HepG2 (cell line): Measurements from ENCODE around the gene NKX2-3. TPM values are rescaled to one million over a fixed set of nuclear protein-coding genes. Genes with fewer than 3 reads are reported as not detected.

Source experiments
- ATAC-seq: fragments of 200-7000 bp; cut with Tn5 transposase; 3 replicates; pipeline ENCODE4 v1.9.1; 2020; ENCODE audit warnings: mild to moderate bottlenecking, moderate library complexity
- BruUV-seq: library from RNA; stranded (reverse); fragments of 400-500 nt; replicated peaks from 2 replicates; lab custom pipeline; 2021; lab: Mats Ljungman, UMichigan
- CTCF ChIA-PET: fragments of 300-600 bp; formaldehyde crosslinking; extraction: SDS; loops from one replicate; lab custom pipeline; 2021; ENCODE audit warnings: low total read pairs, inconsistent platforms, low intra/inter-chr PET ratio; lab: Yijun Ruan, JAX
- POLR2A ChIA-PET: fragments of 350-600 bp; sonication (Branson Sonifier 250); formaldehyde crosslinking; loops from one replicate; lab custom pipeline; 2020; ENCODE audit warnings: antibody characterized with exemption, inconsistent platforms; lab: Yijun Ruan, JAX
- DNase-seq: peaks from one replicate; pipeline ENCODE4 v3.0.0-alpha.2; 2015; ENCODE audit warnings: low spot score
- FAIRE-seq: peaks from 3 replicates; lab custom pipeline; 2011; peaks lifted over from hg19 to GRCh38; lab: Jason Lieb, UNC
- H2AFZ ChIP-seq: one replicate; pipeline ENCODE4 v1.6.1; 2011; ENCODE audit warnings: low read length, inconsistent platforms
- H3K27ac ChIP-seq: fragments of 300-600 bp; 3 replicates; pipeline ENCODE4 v1.8.0; 2011; ENCODE audit warnings: mixed run types, mild to moderate bottlenecking, mixed read lengths, low read length, inconsistent platforms; ENCODE audit not compliant: insufficient read depth; ENCODE audit errors: extremely low read length
- H3K27me3 ChIP-seq, 2 experiments: fragments of 200-600 bp in 1 of 2; 2 replicates in 1 of 2; 3 replicates in 1 of 2; pipeline versions ENCODE4 v1.6.0 to v1.8.0; 2011; ENCODE audit warnings: low read length in 2 of 2, mild to moderate bottlenecking in 2 of 2, moderate library complexity in 2 of 2, inconsistent platforms in 1 of 2; ENCODE audit not compliant: insufficient read depth in 2 of 2, control insufficient read depth in 1 of 2
- H3K36me3 ChIP-seq, 2 experiments: fragments of 200-600 bp in 1 of 2; replicated peaks in 1 of 2; 2 replicates in 1 of 2; 3 replicates in 1 of 2; pipeline versions ENCODE4 v1.5.1 to v1.8.0; 2011; ENCODE audit warnings: low read length in 2 of 2, inconsistent platforms in 1 of 2; ENCODE audit not compliant: insufficient read depth in 2 of 2, control insufficient read depth in 1 of 2
- H3K4me1 ChIP-seq: 2 replicates; pipeline ENCODE4 v1.5.1; 2012; ENCODE audit warnings: low read length, inconsistent platforms; ENCODE audit not compliant: insufficient read depth
- H3K4me2 ChIP-seq: 2 replicates; pipeline ENCODE4 v1.6.0; 2011; ENCODE audit warnings: low read depth, low read length, inconsistent platforms
- H3K4me3 ChIP-seq, 3 experiments: fragments of 200-600 bp in 1 of 3; sonication (generic), shearing (Covaris generic) in 1 of 3; replicated peaks in 1 of 3; 2 replicates each; pipeline ENCODE4 v1.5.1; 2011 to 2016; ENCODE audit warnings: low read length in 3 of 3, inconsistent platforms in 2 of 3, low read depth in 2 of 3, mild to moderate bottlenecking in 2 of 3, control low read depth in 1 of 3, mixed read lengths in 1 of 3; ENCODE audit not compliant: insufficient read depth in 1 of 3
- H3K79me2 ChIP-seq: one replicate; pipeline ENCODE4 v1.6.1; 2011; ENCODE audit warnings: low read length, inconsistent platforms; ENCODE audit not compliant: insufficient read depth
- H3K9ac ChIP-seq: 2 replicates; pipeline ENCODE4 v1.6.0; 2011; ENCODE audit warnings: mild to moderate bottlenecking, low read depth, low read length, inconsistent platforms; ENCODE audit not compliant: insufficient read depth
- H3K9me3 ChIP-seq: 2 replicates; pipeline ENCODE4 v1.5.1; 2012; ENCODE audit warnings: mild to moderate bottlenecking, low read length
- H4K20me1 ChIP-seq: 2 replicates; pipeline ENCODE4 v1.6.0; 2011; ENCODE audit warnings: inconsistent platforms, mild to moderate bottlenecking, low read length, moderate library complexity; ENCODE audit not compliant: insufficient read depth
- ADNP ChIP-seq: sonication (generic); formaldehyde crosslinking; IDR thresholded peaks from 2 replicates; pipeline ENCODE4 v1.4.0; 2020; ENCODE audit warnings: missing genetic modification reagents
- EP300 ChIP-seq, 3 experiments: sonication (generic) in 1 of 3; formaldehyde crosslinking in 1 of 3; IDR thresholded peaks; 2 replicates each; pipeline versions ENCODE4 v1.5.1 to v1.6.1; 2011 to 2020; ENCODE audit warnings: low read depth in 2 of 3, low read length in 2 of 3, borderline replicate concordance in 1 of 3, improper control_type of control experiment in 1 of 3, mild to moderate bottlenecking in 1 of 3, missing genetic modification reagents in 1 of 3, moderate library complexity in 1 of 3
- HIC2 ChIP-seq: sonication (generic); formaldehyde crosslinking; IDR thresholded peaks from 2 replicates; pipeline ENCODE4 v1.9.0; 2022; ENCODE audit warnings: low read depth, missing genetic modification reagents
- IRF9 ChIP-seq: sonication (generic); formaldehyde crosslinking; IDR thresholded peaks from 2 replicates; pipeline ENCODE4 v1.8.0; 2022; ENCODE audit warnings: missing genetic modification reagents, mild to moderate bottlenecking, borderline replicate concordance
- KAT7 ChIP-seq: IDR thresholded peaks from 2 replicates; pipeline ENCODE4 v1.6.1; 2018; ENCODE audit warnings: borderline replicate concordance, missing compliant biosample characterization
- PAX8 ChIP-seq: sonication (generic); formaldehyde crosslinking; IDR thresholded peaks from 2 replicates; pipeline ENCODE4 v1.8.0; 2022; ENCODE audit warnings: mild to moderate bottlenecking, missing genetic modification reagents, borderline replicate concordance
- PBX2 ChIP-seq: IDR thresholded peaks from 2 replicates; pipeline ENCODE4 v1.6.1; 2016; ENCODE audit warnings: control low read depth
- RAD21 ChIP-seq: fragments of 450-650 bp; formaldehyde crosslinking; IDR thresholded peaks from 2 replicates; pipeline ENCODE4 v1.5.0; 2020; ENCODE audit warnings: mild to moderate bottlenecking
- ZNF264 ChIP-seq: sonication (generic); formaldehyde crosslinking; IDR thresholded peaks from 2 replicates; pipeline ENCODE4 v1.4.0; 2020; ENCODE audit warnings: missing genetic modification reagents
- ZNF816 ChIP-seq: sonication (generic); formaldehyde crosslinking; IDR thresholded peaks from 2 replicates; pipeline ENCODE4 v1.8.0; 2022; ENCODE audit warnings: missing genetic modification reagents, mild to moderate bottlenecking, borderline replicate concordance
- WGBS: methylation state at CpG from one replicate; pipeline ENCODE4 v1.1.6; 2017; ENCODE audit warnings: low lambda C conversion rate; 5-methylcytosine and 5-hydroxymethylcytosine counted together
- in situ Hi-C: cut with HindIII; loops from 2 replicates; pipeline ENCODE4 v1.10.0; 2017; ENCODE audit warnings: low pct_unique_long_range_greater_than_20kb; ENCODE audit not compliant: extremely low pct_ligation_motif_present
- intact Hi-C: fragments of 100-400 bp; cut with micrococcal nuclease; formaldehyde crosslinking; loops from one replicate; pipeline ENCODE4 v1.10.0; 2022; ENCODE audit not compliant: unreplicated experiment
- polyA plus RNA-seq, 8 experiments: library from polyadenylated mRNA; depleted of rRNA in 3 of 8; stranded (reverse) in 7 of 8; unstranded in 1 of 8; fragments of >200 nt; fragmentation: Illumina TruSeq in 4 of 8; extraction: Trizol in 4 of 8; gene quantifications; 2 replicates each; pipeline versions ENCODE4 v1.2.1 to v1.2.3, GENCODE V29; 2011 to 2016; ENCODE audit warnings: low read depth in 4 of 8, missing spikeins in 1 of 8, mixed read lengths in 1 of 8; ENCODE audit not compliant: insufficient read depth in 1 of 8
- total RNA-seq, 5 experiments: library from RNA; depleted of rRNA; stranded (reverse); fragments of >200 nt; fragmentation: Illumina TruSeq; extraction: Trizol; gene quantifications; 2 replicates each; pipeline ENCODE4 v1.2.3, GENCODE V29; 2016; ENCODE audit warnings: low read depth in 1 of 5

The NKX2-3 gene
- total and polyA plus RNA-seq, 2 of the 13 experiments (the other 11 are each of a cell fraction or from before 2014, with no cell fraction given), result not detected

GRCh38 chr10:99555825-99556523 is 23.2 kb downstream of the NKX2-3 start (continued):
- no peak for TF ChIP-seq RAD21 (CRISPR knock-in tag)

- Histone ChIP-seq H3K36me3 (no peaks in the 10 kb centered on the region), H4K20me1 (no peaks in the 10 kb centered on the region), H3K4me2 (no peak overlapping the region), H3K4me1 (no peaks in the 10 kb centered on the region), H3K79me2 (no peaks in the 10 kb centered on the region), H3K9me3 (no peaks in the 10 kb centered on the region), H2AFZ (no peak overlapping the region), H3K27me3 (peaks cover 4 to 32% of the 10 kb centered on the region in 2 experiments; a peak in 3 of 5 replicates), H3K4me3 (no peak overlapping the region), H3K27ac (no peak overlapping the region), H3K9ac (no peak overlapping the region)
- 35% methylated on average over 5 of the region's 5 CpGs for WGBS
- POLR2A ChIA-PET, result no interaction called here
- CTCF ChIA-PET, result no interaction called here
- no TSS peak for BruUV-seq
- no peak for ATAC-seq
- no peak for TF ChIP-seq ADNP (CRISPR knock-in tag)
- no peak for TF ChIP-seq IRF9 (CRISPR knock-in tag)
- TF ChIP-seq ZNF816 (CRISPR knock-in tag), result no peak
- TF ChIP-seq KAT7, result no peak
- TF ChIP-seq PAX8, result no peak
- no peak for TF ChIP-seq PBX2
- TF ChIP-seq ZNF264 (CRISPR knock-in tag), result no peak
- TF ChIP-seq HIC2 (CRISPR knock-in tag), result no peak
- no peak for TF ChIP-seq EP300 (IDR thresholded peaks at IDR 0.05; ENCODE audit: low read depth in 2 of 2, low read length in 2 of 2)
- TF ChIP-seq EP300 (CRISPR knock-in tag; IDR thresholded peaks at IDR 0.05; ENCODE audit: borderline replicate concordance), result no peak
- no peak for FAIRE-seq
- in situ Hi-C loops, result no loop called here
- no peak for DNase-seq
- intact Hi-C loops, result no loop called here
Observed at GRCh38 chr10:99557044-99557443, 24.3 kb downstream of the NKX2-3 start.
